Stimulated activated CD4-positive, alpha-beta T cell treated with anti-CD3 and anti-CD28 coated beads, Interleukin-12 subunit alpha, Interleukin-12 subunit beta, amount 100 ng/mL, for 4 hours (primary cell): Measurements from ENCODE around the gene IGSF11.
"Not testable (repeated sequence)": the region's sequence is repeated elsewhere in the genome, so short reads cannot be mapped to it uniquely, and the experiment has no call there.

ENCODE experiments used
- DNase-seq: peaks from one replicate; pipeline ENCODE4 v3.0.0-alpha.2; 2020

Gene IGSF11

GRCh38 chr3:118859950-118860349, 174.7 kb downstream of the IGSF11 start:
- no peak for DNase-seq

GRCh38 chr3:118851466-118852193, 183.0 kb downstream of the IGSF11 start:
- not testable (repeated sequence) for DNase-seq

GRCh38 chr3:118850687-118851086, 184.0 kb downstream of the IGSF11 start:
- no peak for DNase-seq
